Measurements from ENCODE around the gene TECTA.

DNA sequence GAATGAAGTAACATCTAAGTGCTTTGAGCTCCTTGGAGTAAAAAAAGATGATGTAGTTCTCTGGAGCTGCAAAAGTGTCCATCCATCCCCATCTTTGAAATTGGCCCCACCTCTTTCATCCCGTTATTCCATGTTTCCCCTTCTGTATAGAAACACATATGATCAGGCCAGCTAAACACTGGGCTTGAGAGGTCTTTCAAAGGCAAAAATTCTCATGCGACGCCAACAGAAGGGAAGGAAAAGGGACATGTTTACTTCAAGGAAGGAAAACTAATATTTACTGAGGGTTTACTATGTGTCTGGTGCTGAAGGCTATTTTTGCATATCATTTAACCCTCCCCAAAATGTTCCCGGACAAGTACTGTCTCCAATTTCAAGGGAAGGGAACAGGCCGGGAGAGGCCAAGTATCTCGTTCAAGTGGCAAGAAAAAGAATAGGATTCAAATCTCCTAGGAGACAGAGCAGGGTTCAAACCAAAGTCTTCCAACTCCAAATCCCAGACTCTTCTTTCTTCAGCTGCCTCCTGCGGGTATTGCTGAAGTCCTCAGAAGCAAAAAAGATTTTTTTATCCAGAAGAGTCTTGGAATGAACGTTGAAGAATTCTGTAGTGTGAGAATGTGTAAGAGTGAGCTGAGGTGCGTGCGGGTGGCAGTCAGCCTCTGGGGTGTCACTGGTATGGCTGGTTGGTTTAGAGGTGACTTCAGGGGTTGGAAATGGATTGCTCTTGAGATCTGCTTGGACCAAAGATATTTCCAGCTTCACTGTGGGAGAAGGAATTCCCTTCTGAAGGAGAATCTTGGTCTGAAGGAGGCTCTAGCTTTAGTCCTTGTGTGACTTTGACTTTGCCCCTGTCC lies 10.1 kb downstream of the TECTA start:
- TF ChIP-seq, protein P1, sequence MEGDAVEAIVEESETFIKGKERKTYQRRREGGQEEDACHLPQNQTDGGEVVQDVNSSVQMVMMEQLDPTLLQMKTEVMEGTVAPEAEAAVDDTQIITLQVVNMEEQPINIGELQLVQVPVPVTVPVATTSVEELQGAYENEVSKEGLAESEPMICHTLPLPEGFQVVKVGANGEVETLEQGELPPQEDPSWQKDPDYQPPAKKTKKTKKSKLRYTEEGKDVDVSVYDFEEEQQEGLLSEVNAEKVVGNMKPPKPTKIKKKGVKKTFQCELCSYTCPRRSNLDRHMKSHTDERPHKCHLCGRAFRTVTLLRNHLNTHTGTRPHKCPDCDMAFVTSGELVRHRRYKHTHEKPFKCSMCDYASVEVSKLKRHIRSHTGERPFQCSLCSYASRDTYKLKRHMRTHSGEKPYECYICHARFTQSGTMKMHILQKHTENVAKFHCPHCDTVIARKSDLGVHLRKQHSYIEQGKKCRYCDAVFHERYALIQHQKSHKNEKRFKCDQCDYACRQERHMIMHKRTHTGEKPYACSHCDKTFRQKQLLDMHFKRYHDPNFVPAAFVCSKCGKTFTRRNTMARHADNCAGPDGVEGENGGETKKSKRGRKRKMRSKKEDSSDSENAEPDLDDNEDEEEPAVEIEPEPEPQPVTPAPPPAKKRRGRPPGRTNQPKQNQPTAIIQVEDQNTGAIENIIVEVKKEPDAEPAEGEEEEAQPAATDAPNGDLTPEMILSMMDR (optimal IDR thresholded peaks at IDR 0.05 in 1 of 3, IDR thresholded peaks at IDR 0.05 in 1 of 3, conservative IDR thresholded peaks at IDR 0.05 in 1 of 3; ENCODE audit: extremely low read depth in 1 of 3, insufficient read depth in 2 of 3, low read length in 3 of 3), result no peak
- TF ChIP-seq EZH2 (IDR thresholded peaks at IDR 0.05; ENCODE audit: low read length), result no peak
